H1 (cell line): ENCODE results near the gene HIP1. TPM values are rescaled to one million over a fixed set of nuclear protein-coding genes. Genes with fewer than 3 reads are reported as not detected.

Experiments used
- CBX5 ChIP-seq: fragments of 300-800, 300-1000 bp; sonication (generic); IDR thresholded peaks from 2 replicates; pipeline ENCODE4 v1.7.1; 2016; ENCODE audit warnings: antibody characterized with exemption, low read length, low read depth
- KDM1A ChIP-seq: fragments of 200-600, 300-600 bp; sonication (generic); IDR thresholded peaks from 2 replicates; pipeline ENCODE4 v1.7.1; 2016; ENCODE audit warnings: mild to moderate bottlenecking, low read length, borderline replicate concordance
- NRF1 ChIP-seq: IDR thresholded peaks from 2 replicates; pipeline ENCODE4 v1.6.1; 2011; ENCODE audit warnings: mild to moderate bottlenecking, low read depth, low read length, improper control_type of control experiment
- POLR2A ChIP-seq, 2 experiments: IDR thresholded peaks; 1 replicate in 1 of 2; 2 replicates in 1 of 2; pipeline ENCODE4 v1.6.1; 2011; ENCODE audit warnings: low read depth in 2 of 2, low read length in 2 of 2, mild to moderate bottlenecking in 2 of 2; ENCODE audit errors: control extremely low read depth in 1 of 2
- SIN3A ChIP-seq, 2 experiments: IDR thresholded peaks in 1 of 2; conservative IDR thresholded peaks in 1 of 2; 2 replicates each; pipeline ENCODE4 v1.6.1; 2011 to 2012; ENCODE audit warnings: low read length in 2 of 2, improper control_type of control experiment in 1 of 2, low read depth in 1 of 2, mild to moderate bottlenecking in 1 of 2
- polyA plus RNA-seq, 7 experiments: library from polyadenylated mRNA; depleted of rRNA in 3 of 7; stranded (reverse) in 5 of 7; unstranded in 2 of 7; fragments of >200 nt in 5 of 7; fragments of 200-250 nt in 2 of 7; gene quantifications; 1 replicate in 5 of 7; 2 replicates in 1 of 7; 4 replicates in 1 of 7; pipeline versions ENCODE4 v1.2.1 to v1.2.3, GENCODE V29; 2011 to 2013; ENCODE audit warnings: missing spikeins in 2 of 7, mixed read lengths in 2 of 7
- total RNA-seq: library from RNA; stranded (reverse); fragmentation: NEBNext Ultra II Directional; extraction: Animal tissue kit (Norgen Biotek cat#: 25700); gene quantifications from 2 replicates; pipeline ENCODE4 v1.2.1, GENCODE V29; 2021

Gene HIP1
- total and polyA plus RNA-seq, 2 of the 8 experiments (the other 6 are each of a cell fraction or from before 2014, with no cell fraction given), result 51.8 to 108 TPM

DNA sequence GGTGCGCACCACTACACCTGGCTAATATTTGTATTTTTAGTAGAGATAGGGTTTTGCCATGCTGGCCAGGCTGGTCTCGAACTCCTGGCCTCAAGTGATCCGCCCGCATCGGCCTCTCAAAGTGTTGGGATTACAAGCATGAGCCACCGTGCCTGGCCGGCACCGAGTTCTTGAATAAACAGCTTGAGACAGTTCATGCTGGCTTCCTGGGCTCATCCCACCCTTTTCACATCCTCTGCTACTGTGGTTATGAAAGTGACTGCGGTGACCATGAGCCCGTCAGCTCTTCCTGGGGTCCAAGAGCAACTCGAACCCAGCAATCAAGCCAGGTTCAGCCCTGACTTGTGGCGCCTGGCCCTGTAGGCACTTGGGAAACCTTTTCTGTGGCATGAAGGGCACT, 38.7 kb downstream of the HIP1 start (continued):
- no peak for TF ChIP-seq POLR2A (IDR thresholded peaks at IDR 0.05; ENCODE audit: control extremely low read depth in 1 of 2, low read depth in 2 of 2, low read length in 2 of 2)
- TF ChIP-seq NRF1, result no peak
- no peak for TF ChIP-seq KDM1A
- TF ChIP-seq SIN3A (conservative IDR thresholded peaks at IDR 0.05 in 1 of 2, IDR thresholded peaks at IDR 0.05 in 1 of 2; ENCODE audit: low read depth in 1 of 2, low read length in 2 of 2), result no peak
- TF ChIP-seq CBX5, result no peak
- TF ChIP-seq, all 59 proteins: peak for 0
